ENCODE measurements around the gene DUOX1.

Gene DUOX1

DNA sequence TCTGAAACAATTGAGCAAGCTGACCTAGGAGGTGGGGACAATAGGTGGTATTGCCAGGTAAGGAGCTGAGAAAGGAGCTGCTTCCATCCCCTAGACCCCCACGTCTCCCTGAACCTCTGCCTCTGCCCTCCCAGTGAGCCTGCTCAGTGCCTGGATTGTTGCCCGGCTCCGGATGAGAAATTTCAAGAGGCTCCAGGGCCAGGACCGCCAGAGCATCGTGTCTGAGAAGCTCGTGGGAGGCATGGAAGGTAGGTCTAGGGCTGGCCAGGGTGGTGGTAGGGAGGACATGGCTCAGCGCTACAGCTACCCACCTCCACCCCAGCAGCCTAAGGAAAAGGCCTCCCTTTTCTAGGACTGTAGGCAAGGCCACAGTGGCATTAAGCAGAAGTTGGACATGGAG is 13.3 kb downstream of the DUOX1 start:
- in situ Hi-C loops (cut with HindIII; ENCODE audit: low sequenced_read_pairs): no loop called here
- no peak overlapping the region for H3K4me3 ChIP-seq (ENCODE audit: low read depth, low read length)
- TF ChIP-seq, protein P1, sequence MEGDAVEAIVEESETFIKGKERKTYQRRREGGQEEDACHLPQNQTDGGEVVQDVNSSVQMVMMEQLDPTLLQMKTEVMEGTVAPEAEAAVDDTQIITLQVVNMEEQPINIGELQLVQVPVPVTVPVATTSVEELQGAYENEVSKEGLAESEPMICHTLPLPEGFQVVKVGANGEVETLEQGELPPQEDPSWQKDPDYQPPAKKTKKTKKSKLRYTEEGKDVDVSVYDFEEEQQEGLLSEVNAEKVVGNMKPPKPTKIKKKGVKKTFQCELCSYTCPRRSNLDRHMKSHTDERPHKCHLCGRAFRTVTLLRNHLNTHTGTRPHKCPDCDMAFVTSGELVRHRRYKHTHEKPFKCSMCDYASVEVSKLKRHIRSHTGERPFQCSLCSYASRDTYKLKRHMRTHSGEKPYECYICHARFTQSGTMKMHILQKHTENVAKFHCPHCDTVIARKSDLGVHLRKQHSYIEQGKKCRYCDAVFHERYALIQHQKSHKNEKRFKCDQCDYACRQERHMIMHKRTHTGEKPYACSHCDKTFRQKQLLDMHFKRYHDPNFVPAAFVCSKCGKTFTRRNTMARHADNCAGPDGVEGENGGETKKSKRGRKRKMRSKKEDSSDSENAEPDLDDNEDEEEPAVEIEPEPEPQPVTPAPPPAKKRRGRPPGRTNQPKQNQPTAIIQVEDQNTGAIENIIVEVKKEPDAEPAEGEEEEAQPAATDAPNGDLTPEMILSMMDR (IDR thresholded peaks at IDR 0.05; ENCODE audit: low read depth, low read length): no peak
- DNase-seq (ENCODE audit: low read depth, low spot score): no peak

DNA sequence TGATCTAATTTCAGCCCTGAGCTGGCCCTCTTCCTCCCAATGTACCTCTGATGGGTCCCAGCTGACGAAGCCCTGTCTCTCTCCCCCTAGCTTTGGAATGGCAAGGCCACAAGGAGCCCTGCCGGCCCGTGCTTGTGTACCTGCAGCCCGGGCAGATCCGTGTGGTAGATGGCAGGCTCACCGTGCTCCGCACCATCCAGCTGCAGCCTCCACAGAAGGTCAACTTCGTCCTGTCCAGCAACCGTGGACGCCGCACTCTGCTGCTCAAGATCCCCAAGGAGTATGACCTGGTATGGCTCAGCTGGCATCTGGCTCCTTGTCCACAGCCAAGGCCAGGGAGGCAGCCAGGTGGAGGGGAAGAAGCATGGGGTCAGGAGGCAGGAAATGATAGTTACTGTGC is 14.2 kb downstream of the DUOX1 start:
- TF ChIP-seq, protein P1 (IDR thresholded peaks at IDR 0.05; ENCODE audit: low read depth, low read length): no peak
- in situ Hi-C loops (cut with HindIII; ENCODE audit: low sequenced_read_pairs): no loop called here
- DNase-seq (ENCODE audit: low read depth, low spot score): no peak
- H3K4me3 ChIP-seq (ENCODE audit: low read depth, low read length): no peak overlapping the region

DNA sequence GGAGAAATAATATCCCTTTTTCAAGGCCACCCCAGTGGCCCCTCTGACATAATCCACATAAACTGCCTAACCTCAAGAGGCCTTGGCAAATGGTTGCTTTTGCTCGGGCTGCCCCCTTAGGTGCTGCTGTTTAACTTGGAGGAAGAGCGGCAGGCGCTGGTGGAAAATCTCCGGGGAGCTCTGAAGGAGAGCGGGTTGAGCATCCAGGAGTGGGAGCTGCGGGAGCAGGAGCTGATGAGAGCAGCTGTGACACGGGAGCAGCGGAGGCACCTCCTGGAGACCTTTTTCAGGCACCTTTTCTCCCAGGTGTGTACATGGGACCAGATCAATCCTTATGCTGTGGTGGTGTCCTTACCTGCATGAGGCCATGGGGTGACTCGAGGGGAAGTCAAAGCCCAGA is 15.0 kb downstream of the DUOX1 start:
- no peak for DNase-seq (ENCODE audit: low read depth, low spot score)
- H3K4me3 ChIP-seq (ENCODE audit: low read depth, low read length): no peak overlapping the region
- in situ Hi-C loops (cut with HindIII; ENCODE audit: low sequenced_read_pairs): no loop called here
- TF ChIP-seq, protein P1 (IDR thresholded peaks at IDR 0.05; ENCODE audit: low read depth, low read length): no peak

DNA sequence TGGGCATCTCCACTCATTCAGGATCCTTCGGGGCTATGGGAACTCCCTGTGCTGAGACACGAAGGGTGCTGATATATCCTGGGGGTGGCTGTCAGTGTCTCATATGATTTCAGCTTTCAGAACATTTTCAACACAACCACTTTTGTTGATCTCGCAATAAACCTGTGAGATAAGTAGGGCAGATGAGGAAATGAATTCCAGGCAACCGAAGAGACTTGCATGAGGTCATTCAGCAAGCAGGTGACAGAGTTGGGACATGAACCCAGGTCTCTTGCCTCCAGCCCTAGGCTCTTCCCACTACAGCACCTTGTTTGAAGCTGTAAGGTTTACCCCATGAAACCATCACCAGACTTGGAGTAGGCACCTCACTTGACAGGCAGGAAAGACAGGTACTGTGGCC is 16.6 kb downstream of the DUOX1 start:
- DNase-seq (ENCODE audit: low read depth, low spot score): no peak
- in situ Hi-C loops (cut with HindIII; ENCODE audit: low sequenced_read_pairs): no loop called here
- TF ChIP-seq, protein P1 (IDR thresholded peaks at IDR 0.05; ENCODE audit: low read depth, low read length): no peak
- no peak overlapping the region for H3K4me3 ChIP-seq (ENCODE audit: low read depth, low read length)

DNA sequence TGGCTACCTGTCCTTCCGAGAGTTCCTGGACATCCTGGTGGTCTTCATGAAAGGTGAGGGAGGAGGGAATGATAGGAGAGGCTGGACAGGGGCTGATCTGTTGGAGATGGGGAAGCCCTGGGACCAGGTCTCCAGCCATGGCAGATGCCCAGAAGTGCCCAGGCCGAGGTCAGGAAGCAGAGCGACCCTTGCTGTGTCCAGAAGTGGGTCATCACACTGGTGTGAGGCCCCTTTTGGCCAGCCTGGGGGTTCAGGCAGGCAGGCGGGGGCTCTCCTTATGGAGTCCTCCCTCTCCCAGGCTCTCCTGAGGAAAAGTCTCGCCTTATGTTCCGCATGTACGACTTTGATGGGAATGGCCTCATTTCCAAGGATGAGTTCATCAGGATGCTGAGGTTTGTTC is 17.8 kb downstream of the DUOX1 start:
- TF ChIP-seq, protein P1 (IDR thresholded peaks at IDR 0.05; ENCODE audit: low read depth, low read length): no peak
- no peak overlapping the region for H3K4me3 ChIP-seq (ENCODE audit: low read depth, low read length)
- no peak for DNase-seq (ENCODE audit: low read depth, low spot score)
- in situ Hi-C loops (cut with HindIII; ENCODE audit: low sequenced_read_pairs): no loop called here

DNA sequence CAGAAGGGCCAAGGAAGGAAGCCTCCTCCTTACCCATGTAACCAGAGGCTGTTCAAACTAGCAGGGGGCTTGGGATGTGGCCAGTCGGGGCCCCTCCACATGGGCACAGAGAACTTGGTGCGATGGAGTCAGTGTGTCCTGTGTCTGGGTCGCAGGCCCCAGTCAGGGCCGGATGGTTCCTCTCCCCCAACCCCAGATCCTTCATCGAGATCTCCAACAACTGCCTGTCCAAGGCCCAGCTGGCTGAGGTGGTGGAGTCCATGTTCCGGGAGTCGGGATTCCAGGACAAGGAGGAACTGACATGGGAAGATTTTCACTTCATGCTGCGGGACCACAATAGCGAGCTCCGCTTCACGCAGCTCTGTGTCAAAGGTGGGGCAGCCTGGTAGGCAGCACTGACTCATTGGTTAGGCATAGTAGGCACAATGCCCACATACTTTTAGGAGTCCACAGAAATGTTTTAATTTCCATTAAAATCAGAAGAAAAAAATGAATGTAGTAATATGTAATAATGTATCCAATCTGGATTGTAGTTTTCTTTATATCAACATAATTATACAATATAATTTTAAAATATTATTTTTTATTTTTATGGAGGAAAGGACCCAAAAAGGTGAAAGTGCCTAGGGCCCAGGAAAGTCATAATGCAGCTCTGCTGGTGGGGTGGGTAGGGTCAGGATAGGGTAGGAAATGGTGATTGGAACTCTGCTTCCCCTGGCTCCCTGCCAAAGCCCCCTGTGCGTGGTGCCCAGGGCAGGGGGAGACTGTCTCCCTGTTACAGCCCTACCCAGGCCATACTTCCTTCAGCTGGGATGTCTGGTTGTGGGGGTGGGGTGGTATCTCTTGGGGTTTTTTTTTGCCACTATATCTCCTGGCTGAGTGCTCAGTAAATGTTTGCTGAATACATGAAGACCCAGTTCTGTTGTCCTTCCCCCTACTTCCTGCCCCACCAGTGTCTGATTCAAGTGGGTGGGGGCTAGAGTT is 18.6 kb downstream of the DUOX1 start:
- no peak for DNase-seq (ENCODE audit: low read depth, low spot score)

More for the DNA sequence above, 18.6 kb downstream of the DUOX1 start:
- TF ChIP-seq, protein P1 (IDR thresholded peaks at IDR 0.05; ENCODE audit: low read depth, low read length): no peak
- H3K4me3 ChIP-seq (ENCODE audit: low read depth, low read length): no peak overlapping the region
- in situ Hi-C loops (cut with HindIII; ENCODE audit: low sequenced_read_pairs): no loop called here

Data from astrocyte of the spinal cord (primary cell).